HEK293 (cell line): ENCODE data around the gene HGFAC.

ENCODE experiments used
- CTCF ChIA-PET: fragments of 350-600 bp; formaldehyde crosslinking; extraction: SDS; loops from one replicate; lab custom pipeline; 2021; ENCODE audit warnings: antibody characterized with exemption; lab: Yijun Ruan, JAX
- POLR2A ChIA-PET: fragments of 300-600 bp; formaldehyde crosslinking; extraction: SDS; loops from one replicate; lab custom pipeline; 2020; ENCODE audit warnings: antibody characterized with exemption, inconsistent platforms; lab: Yijun Ruan, JAX
- H3K27ac ChIP-seq: fragments of 200-500 bp; sonication (Bioruptor generic); 2 replicates; pipeline ENCODE4 v1.5.1; 2014; ENCODE audit warnings: low read depth, low read length, control low read depth, inconsistent platforms; ENCODE audit errors: extremely low read depth
- H3K36me3 ChIP-seq, 2 experiments: fragments of 200-500 bp in 1 of 2; sonication (Bioruptor generic) in 1 of 2; 1 replicate in 1 of 2; 2 replicates in 1 of 2; pipeline ENCODE4 v1.5.1; 2014 to 2017; ENCODE audit warnings: inconsistent platforms in 2 of 2, low read length in 2 of 2; ENCODE audit not compliant: control insufficient read depth in 2 of 2, insufficient read depth in 1 of 2
- H3K4me1 ChIP-seq: fragments of 200-500 bp; sonication (Bioruptor generic); 2 replicates; pipeline ENCODE4 v1.5.1; 2014; ENCODE audit warnings: mild to moderate bottlenecking, low read length, inconsistent platforms; ENCODE audit not compliant: control insufficient read depth, insufficient read depth
- H3K4me3 ChIP-seq: 2 replicates; pipeline ENCODE4 v1.5.1; 2011; ENCODE audit warnings: low read depth, mild to moderate bottlenecking, control low read depth, low read length, moderate library complexity
- H3K9me3 ChIP-seq: fragments of 200-500 bp; sonication (Bioruptor generic); 2 replicates; pipeline ENCODE4 v1.5.1; 2014; ENCODE audit warnings: low read depth, low read length, inconsistent platforms; ENCODE audit not compliant: control insufficient read depth, insufficient read depth
- GLIS2 ChIP-seq: fragments of 450-650 bp; formaldehyde crosslinking; IDR thresholded peaks from 2 replicates; pipeline ENCODE4 v1.5.1; 2016; ENCODE audit warnings: missing biosample characterization, missing genetic modification characterization
- KLF1 ChIP-seq: fragments of 450-650 bp; formaldehyde crosslinking; IDR thresholded peaks from 2 replicates; pipeline ENCODE4 v1.5.1; 2016; ENCODE audit warnings: missing biosample characterization, missing genetic modification characterization
- KLF17 ChIP-seq: fragments of 450-650 bp; formaldehyde crosslinking; IDR thresholded peaks from 2 replicates; pipeline ENCODE4 v1.5.1; 2016; ENCODE audit warnings: missing biosample characterization, missing genetic modification characterization
- KLF7 ChIP-seq: fragments of 450-650 bp; formaldehyde crosslinking; IDR thresholded peaks from 2 replicates; pipeline ENCODE4 v1.5.1; 2016; ENCODE audit warnings: missing biosample characterization, missing genetic modification characterization, borderline replicate concordance
- PRDM4 ChIP-seq: fragments of 450-650 bp; formaldehyde crosslinking; IDR thresholded peaks from 2 replicates; pipeline ENCODE4 v1.5.1; 2017; ENCODE audit warnings: missing biosample characterization, missing genetic modification characterization
- REST ChIP-seq: fragments of 450-650 bp; formaldehyde crosslinking; IDR thresholded peaks from 2 replicates; pipeline ENCODE4 v1.5.1; 2016; ENCODE audit warnings: missing biosample characterization, missing genetic modification characterization
- ZBTB20 ChIP-seq: fragments of 450-650 bp; formaldehyde crosslinking; IDR thresholded peaks from 2 replicates; pipeline ENCODE4 v1.5.1; 2016; ENCODE audit warnings: missing biosample characterization, missing genetic modification characterization
- ZFHX2 ChIP-seq: fragments of 450-650 bp; formaldehyde crosslinking; conservative IDR thresholded peaks from 2 replicates; pipeline ENCODE4 v1.5.1; 2016; ENCODE audit warnings: missing biosample characterization, missing genetic modification characterization
- ZIC2 ChIP-seq: fragments of 450-650 bp; formaldehyde crosslinking; IDR thresholded peaks from 2 replicates; pipeline ENCODE4 v1.5.1; 2016; ENCODE audit warnings: missing biosample characterization, missing genetic modification characterization
- ZNF138 ChIP-seq: fragments of 450-650 bp; formaldehyde crosslinking; IDR thresholded peaks from 2 replicates; pipeline ENCODE4 v1.5.1; 2016; ENCODE audit warnings: missing biosample characterization, missing genetic modification characterization, borderline replicate concordance
- ZNF19 ChIP-seq: fragments of 450-650 bp; formaldehyde crosslinking; IDR thresholded peaks from 2 replicates; pipeline ENCODE4; 2016; ENCODE audit warnings: missing biosample characterization, missing genetic modification characterization, low read depth
- ZNF223 ChIP-seq: fragments of 450-650 bp; formaldehyde crosslinking; IDR thresholded peaks from 2 replicates; pipeline ENCODE4 v1.5.1; 2016; ENCODE audit warnings: missing biosample characterization, missing genetic modification characterization
- ZNF302 ChIP-seq: fragments of 450-650 bp; formaldehyde crosslinking; IDR thresholded peaks from 2 replicates; pipeline ENCODE4 v1.5.1; 2016; ENCODE audit warnings: missing biosample characterization, missing genetic modification characterization, low read depth
- ZNF394 ChIP-seq: fragments of 450-650 bp; formaldehyde crosslinking; IDR thresholded peaks from 2 replicates; pipeline ENCODE4 v1.5.1; 2016; ENCODE audit warnings: missing biosample characterization, missing genetic modification characterization, mild to moderate bottlenecking, moderate library complexity, borderline replicate concordance
- ZNF426 ChIP-seq: fragments of 450-650 bp; formaldehyde crosslinking; IDR thresholded peaks from 2 replicates; pipeline ENCODE4 v1.5.1; 2017; ENCODE audit warnings: missing biosample characterization, missing genetic modification characterization, mild to moderate bottlenecking, inconsistent platforms, moderate library complexity
- ZNF518A ChIP-seq: fragments of 450-650 bp; formaldehyde crosslinking; conservative IDR thresholded peaks from 2 replicates; pipeline ENCODE4 v1.5.1; 2016; ENCODE audit warnings: low read depth, missing biosample characterization, missing genetic modification characterization
- ZNF600 ChIP-seq: fragments of 450-650 bp; formaldehyde crosslinking; IDR thresholded peaks from 2 replicates; pipeline ENCODE4 v1.5.1; 2016; ENCODE audit warnings: missing biosample characterization, missing genetic modification characterization
- ZNF692 ChIP-seq: fragments of 450-650 bp; formaldehyde crosslinking; IDR thresholded peaks from 2 replicates; pipeline ENCODE4 v1.5.1; 2016; ENCODE audit warnings: missing biosample characterization, missing genetic modification characterization
- ZNF707 ChIP-seq: fragments of 450-650 bp; formaldehyde crosslinking; IDR thresholded peaks from 2 replicates; pipeline ENCODE4 v1.5.1; 2016; ENCODE audit warnings: missing biosample characterization, missing genetic modification characterization

HGFAC gene

GRCh38 chr4:3436798-3437581 lies 4.8 kb upstream of the HGFAC start:
- ChIA-PET POLR2A (no interaction called here), CTCF (interaction anchor here (0.6 kb wide), 1 partner anchor 143 kb away, joined by 3 read pairs; no protein-coding TSS in a partner anchor)
- Histone ChIP-seq H3K9me3 (no peaks in the 10 kb centered on the region), H3K4me1 (no peaks in the 10 kb centered on the region), H3K4me3 (no peak overlapping the region), H3K27ac (no peak overlapping the region), H3K36me3 (no peaks in the 10 kb centered on the region)
- no peak for TF ChIP-seq ZNF302
- TF ChIP-seq ZNF707 (tag by site-specific recombination): no peak
- TF ChIP-seq PRDM4 (tag by site-specific recombination): no peak
- peak; percentile 75 for TF ChIP-seq GLIS2 (tag by site-specific recombination)
- no peak for TF ChIP-seq ZNF19 (tag by site-specific recombination)
- no peak for TF ChIP-seq ZNF426
- TF ChIP-seq KLF17 (tag by site-specific recombination): peak; percentile 70
- peak; percentile 94 for TF ChIP-seq ZIC2 (tag by site-specific recombination)
- TF ChIP-seq ZBTB20 (tag by site-specific recombination): 0 out of 2 replicates have a peak, but pooled peaks have one; percentile 23
- peak; percentile 76 for TF ChIP-seq KLF1
- no peak for TF ChIP-seq ZNF518A
- peak; percentile 92 for TF ChIP-seq ZNF600 (tag by site-specific recombination)
- TF ChIP-seq ZNF138 (tag by site-specific recombination): no peak
- TF ChIP-seq KLF7: 0 out of 2 replicates have a peak, but pooled peaks have one; percentile 54
- peak; percentile 16; the same call in 1 of the 2 replicates for TF ChIP-seq REST
- TF ChIP-seq ZFHX2 (tag by site-specific recombination): peak; percentile 40; the same call in 1 of the 2 replicates
- TF ChIP-seq ZNF692: 0 out of 2 replicates have a peak, but pooled peaks have one; percentile 38
- peak; percentile 52 for TF ChIP-seq ZNF394 (tag by site-specific recombination)
- TF ChIP-seq ZNF223: peak; percentile 90
